Bone marrow (tissue), 2 donors: ENCODE measurements around the gene ARF3.

Experiments used
- DNase-seq, 2 donors: peaks; one replicate each; lab custom pipeline; 2025; lab: John Stamatoyannopoulos, UW

ARF3 gene

DNA sequence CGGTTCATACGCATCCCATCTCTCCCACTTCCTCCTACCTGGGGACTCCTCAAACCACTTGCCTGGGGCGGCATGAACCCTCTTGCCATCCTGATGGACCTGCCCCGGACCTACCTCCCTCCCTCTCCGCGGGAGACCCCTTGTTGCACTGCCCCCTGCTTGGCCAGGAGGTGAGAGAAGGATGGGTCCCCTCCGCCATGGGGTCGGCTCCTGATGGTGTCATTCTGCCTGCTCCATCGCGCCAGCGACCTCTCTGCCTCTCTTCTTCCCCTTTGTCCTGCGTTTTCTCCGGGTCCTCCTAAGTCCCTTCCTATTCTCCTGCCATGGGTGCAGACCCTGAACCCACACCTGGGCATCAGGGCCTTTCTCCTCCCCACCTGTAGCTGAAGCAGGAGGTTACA, 24.5 kb upstream of the ARF3 start:
- DNase-seq: no peak

DNA sequence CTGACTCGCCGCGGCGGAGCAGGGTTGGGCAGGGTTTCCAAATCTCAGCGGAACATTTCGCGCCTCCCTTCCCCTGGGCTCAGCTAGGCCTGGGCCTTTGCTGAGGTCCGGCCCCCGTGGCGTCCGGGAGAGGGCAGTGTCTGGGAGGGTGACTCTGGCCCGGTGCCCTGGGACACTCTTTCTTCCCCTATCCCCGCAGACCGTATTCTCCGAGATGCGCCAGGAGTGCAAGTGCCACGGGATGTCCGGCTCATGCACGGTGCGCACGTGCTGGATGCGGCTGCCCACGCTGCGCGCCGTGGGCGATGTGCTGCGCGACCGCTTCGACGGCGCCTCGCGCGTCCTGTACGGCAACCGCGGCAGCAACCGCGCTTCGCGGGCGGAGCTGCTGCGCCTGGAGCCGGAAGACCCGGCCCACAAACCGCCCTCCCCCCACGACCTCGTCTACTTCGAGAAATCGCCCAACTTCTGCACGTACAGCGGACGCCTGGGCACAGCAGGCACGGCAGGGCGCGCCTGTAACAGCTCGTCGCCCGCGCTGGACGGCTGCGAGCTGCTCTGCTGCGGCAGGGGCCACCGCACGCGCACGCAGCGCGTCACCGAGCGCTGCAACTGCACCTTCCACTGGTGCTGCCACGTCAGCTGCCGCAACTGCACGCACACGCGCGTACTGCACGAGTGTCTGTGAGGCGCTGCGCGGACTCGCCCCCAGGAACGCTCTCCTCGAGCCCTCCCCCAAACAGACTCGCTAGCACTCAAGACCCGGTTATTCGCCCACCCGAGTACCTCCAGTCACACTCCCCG, 23.9 kb upstream of the ARF3 start:
- DNase-seq: no peak

GRCh38 chr12:48980389-48980952, 23.2 kb upstream of the ARF3 start:
- no peak for DNase-seq

- no peak for DNase-seq
These were observed 22.5 kb upstream of the ARF3 start for GRCh38 chr12:48979602-48980388.

DNA sequence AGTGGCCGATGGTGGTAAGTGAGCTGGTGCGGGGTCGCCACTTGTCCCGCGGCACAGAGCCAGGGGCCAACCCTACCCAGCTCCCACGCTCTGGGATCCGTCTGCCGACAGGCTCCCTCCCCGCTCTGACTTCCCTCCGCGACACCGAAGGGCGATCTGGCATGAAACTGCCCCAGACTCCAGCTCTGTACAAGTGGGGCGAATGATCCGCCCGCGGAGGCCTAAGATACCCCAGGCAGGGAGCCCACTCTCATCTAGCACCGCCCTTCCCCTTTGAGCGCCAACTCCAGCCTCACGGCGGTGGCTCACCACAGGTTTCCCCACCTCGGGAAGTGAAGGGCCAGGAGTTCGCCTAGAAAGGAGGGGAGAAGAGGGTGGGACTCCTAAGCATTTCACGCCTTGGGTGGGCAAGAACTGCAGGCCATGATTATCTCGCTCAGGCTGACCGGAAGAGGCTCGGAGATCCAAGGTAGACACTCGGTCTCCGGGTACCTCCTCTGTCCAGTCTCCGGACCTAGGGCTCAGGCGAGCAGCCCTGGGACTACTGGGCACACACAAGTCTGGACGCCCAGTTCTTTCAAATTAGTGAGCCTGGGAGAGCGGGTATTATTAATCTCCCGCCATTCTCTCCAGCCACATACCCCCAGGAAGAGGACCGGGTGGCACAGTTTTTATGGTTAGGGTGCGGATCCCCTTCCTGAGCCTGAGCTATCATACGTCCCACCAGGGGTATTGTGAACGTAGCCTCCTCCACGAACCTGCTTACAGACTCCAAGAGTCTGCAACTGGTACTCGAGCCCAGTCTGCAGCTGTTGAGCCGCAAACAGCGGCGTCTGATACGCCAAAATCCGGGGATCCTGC, 21.7 kb upstream of the ARF3 start:
- no peak for DNase-seq

DNA sequence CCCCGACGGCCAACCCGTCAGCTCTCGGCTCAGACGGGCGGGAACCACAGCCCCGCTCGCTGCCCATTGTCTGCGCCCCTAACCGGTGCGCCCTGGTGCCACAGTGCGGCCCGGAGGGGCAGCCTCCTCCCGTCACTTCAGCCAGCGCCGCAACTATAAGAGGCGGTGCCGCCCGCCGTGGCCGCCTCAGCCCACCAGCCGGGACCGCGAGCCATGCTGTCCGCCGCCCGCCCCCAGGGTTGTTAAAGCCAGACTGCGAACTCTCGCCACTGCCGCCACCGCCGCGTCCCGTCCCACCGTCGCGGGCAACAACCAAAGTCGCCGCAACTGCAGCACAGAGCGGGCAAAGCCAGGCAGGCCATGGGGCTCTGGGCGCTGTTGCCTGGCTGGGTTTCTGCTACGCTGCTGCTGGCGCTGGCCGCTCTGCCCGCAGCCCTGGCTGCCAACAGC, 21.0 kb upstream of the ARF3 start, which contains the start of gene WNT1:
Gene WNT1 (plus strand): TSS at position 32 of the 450 bp plus-strand sequence. CDS start 329 bp downstream, at position 361.
- no peak for DNase-seq

GRCh38 chr12:48977290-48978281, 20.3 kb upstream of the ARF3 start:
- DNase-seq: peak; percentile 37 to 53

DNA sequence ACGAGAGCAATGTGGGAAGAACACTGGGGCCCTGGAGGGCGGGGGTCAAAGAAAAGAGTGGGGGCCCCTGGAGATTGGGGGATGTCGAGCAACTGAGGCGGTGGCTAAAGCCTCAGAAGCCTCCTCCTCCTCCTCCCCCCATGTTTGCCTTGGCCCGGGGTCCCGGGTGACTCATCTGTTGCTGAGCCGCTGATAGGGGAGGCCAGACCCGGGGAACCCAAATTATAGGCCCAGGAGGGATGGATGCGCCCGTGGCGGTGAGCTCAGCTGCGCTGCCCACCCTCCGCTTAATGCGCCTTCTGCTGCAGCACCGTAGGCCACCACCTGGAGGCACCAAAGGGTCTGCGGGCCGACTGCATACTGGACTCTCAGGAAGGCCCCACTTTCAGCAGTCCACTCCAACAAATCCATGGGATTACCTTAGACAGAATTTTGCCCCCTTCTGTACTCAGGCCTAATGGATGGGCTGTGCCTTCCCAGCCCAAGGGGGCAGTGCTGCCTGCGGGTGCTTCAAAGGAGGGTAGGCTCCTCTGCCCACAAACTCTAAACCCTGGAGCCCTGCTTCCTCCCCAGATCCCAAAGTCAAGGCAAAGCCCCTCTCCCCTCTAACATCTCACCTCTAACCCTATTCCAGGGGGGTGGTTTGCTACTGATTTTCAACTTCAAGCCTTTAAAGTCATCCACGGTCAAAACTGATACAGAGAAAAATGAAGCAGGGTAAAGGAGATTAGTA, 16.8 kb upstream of the ARF3 start:
- no peak for DNase-seq

DNA sequence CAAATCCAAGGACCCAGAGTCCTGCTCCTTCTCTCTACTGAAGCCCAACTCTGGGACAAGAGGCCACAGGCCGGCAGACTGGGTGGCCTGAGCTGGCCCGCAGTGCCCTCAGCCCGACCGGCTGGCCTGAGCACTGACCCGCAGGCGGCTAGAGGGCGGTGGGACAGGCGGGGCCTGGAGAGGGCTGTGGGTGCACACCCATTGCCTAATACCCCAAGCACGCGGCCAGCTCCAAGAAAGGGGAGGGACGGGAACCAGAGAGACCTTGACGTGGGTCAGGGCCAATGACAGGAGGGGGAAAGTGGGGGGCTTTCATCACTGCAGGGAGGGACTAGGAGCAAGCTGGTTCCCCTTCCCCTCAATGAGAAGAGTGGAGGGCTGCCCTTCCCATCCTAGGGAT, 16.2 kb upstream of the ARF3 start:
- DNase-seq: no peak

GRCh38 chr12:48972952-48973483, 15.7 kb upstream of the ARF3 start:
- DNase-seq: no peak

- DNase-seq: no peak
These were observed 15.1 kb upstream of the ARF3 start for GRCh38 chr12:48972213-48972951.

DNA sequence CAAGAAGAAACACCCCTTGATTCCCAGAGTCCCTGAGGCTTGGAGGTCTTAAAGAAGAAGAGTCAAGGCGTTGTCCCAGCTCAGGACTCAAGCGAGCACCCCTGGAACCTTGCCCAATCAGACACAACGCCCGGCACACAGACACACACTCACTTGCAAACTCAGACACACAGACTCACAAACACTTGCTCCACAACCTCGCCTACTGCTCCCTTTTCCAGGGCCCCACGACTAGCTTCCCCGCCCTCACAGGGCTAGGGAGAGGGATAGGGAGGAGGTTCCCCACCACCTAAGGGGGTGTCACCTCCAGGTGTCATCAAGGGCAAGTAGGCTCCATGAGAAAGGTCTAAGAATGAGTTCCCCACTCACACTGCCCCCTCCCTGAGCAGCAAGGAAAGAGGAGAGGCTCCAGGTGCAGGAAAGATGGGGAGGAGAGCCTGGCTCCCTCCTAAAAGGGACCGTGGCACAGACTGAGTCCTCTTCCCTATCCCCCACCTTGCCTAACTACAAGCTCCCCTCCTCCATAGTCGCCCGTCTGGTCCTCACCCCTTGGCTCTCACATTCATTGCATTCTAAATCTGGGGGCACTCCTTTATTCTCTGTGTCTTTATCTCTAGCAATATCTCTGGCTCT, 13.5 kb upstream of the ARF3 start:
- no peak for DNase-seq

DNA sequence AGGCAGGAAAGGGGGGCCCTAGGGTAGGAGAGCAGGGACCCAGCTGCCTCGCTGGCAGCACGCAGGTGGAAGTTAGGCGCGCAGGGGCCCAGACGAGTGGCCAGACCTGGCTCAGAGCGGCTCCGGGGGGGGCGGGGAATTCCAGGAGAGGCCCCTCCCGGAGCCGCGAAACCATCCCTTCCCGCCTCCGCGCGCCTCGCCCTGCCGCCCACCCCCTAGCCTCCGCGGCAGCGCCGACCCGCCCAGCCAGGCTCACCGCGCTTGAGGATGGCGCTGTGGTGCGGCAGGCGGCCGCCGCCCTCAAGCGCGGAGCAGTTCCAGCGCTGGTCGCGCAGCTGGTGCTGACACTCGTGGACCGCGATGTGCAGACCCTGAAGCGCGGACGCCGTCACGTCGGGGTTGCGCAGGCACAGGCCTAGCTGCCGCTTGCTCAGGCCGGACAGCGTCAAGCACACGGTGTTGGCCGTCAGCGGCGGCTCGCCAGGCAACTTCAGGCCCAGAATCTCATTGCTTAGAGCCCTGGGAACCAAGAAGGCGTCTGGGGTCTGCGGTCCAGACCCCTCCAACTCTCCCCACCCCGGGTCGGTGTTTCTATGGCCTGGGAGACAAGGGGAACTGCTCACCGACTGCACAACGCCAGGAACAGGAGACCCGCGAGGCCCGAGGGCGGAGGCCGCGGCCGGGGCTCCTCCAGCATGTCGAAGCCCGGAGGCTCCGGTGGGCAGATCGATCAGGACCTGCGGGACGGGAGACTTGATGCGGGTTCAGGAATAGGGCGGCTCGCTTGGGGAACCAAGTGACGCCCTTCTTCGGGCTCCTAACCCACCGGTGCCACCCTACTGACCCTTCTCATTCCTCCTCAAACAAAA, 12.8 kb upstream of the ARF3 start:
- DNase-seq: no peak

GRCh38 chr12:48969160-48969771, 12.0 kb upstream of the ARF3 start:
- DNase-seq: no peak

GRCh38 chr12:48968467-48968866, 11.2 kb upstream of the ARF3 start:
- DNase-seq: no peak

DNA sequence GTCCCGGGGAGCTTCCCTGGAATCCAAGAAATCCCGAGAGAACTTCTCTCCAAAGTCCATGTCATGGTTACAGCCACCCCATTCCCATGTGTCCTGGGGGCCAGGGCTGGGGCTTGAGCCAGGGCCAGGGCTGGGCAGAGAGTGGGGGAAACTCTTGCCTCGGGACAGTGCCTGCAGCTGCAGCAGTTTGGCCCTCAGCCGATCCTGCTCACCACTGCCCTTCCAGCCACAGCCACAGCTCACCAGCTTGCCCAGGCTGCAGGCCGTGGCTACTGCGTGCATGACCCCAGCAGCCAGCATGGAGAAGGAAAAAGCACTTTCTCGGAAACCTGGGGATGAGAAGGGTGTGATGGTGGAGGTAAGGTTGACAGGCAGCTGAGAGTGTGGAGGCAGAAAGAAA, 10.7 kb upstream of the ARF3 start:
- DNase-seq: no peak
